DND-41 (cell line): Measurements from ENCODE around the gene LRRC30.
A peak's percentile ranks its signal among the peaks of the same experiment; 100 is the strongest.

Source experiments
- EZH2 ChIP-seq: IDR thresholded peaks from 3 replicates; pipeline ENCODE4 v1.6.1; 2012; ENCODE audit warnings: borderline replicate concordance, low read depth, mild to moderate bottlenecking, moderate library complexity, low read length, inconsistent platforms; ENCODE audit not compliant: severe bottlenecking
- TF ChIP-seq, protein P1 (sequence below): IDR thresholded peaks from 2 replicates; pipeline ENCODE4 v1.5.1; 2012; ENCODE audit warnings: borderline replicate concordance, low read length, moderate library complexity, mild to moderate bottlenecking; ENCODE audit not compliant: poor library complexity, severe bottlenecking; ENCODE audit errors: extremely low read depth

DNA sequence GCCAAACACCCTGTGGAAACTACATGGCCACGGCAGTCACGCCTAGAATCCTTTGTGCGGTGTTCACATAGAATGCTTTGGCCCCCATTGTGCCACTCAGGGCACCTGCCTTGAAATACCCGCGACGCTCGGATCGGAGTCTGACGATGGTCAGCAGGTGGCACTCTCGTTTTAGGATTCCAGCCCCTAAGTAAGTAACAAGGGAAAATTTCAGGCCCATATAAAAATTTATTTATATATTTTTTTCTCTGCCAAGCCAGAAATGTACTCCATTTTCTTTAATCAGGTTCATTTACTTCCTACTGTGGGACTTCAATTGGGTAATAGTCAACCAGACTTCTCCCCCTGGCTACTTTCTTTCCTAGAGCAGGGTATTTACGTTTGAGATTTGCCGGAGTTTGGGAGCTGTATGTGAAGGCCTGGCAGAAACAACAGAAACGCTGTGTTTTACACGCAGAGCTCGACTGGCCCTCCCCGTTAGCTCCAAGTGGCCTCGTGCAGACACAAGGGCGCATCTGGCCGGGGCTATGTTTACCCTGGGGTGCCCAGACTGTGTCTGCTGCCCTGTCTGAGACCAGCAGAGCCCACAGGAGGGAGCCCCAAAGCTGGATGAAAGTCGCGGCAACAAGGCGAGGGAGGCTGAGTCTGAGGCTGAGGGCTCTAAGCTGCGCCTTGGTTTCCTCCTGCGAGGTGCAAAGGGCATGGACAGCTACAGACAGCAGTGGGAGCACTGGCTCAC lies 41.6 kb downstream of the LRRC30 start:
- TF ChIP-seq EZH2, result no peak
- TF ChIP-seq, protein P1, sequence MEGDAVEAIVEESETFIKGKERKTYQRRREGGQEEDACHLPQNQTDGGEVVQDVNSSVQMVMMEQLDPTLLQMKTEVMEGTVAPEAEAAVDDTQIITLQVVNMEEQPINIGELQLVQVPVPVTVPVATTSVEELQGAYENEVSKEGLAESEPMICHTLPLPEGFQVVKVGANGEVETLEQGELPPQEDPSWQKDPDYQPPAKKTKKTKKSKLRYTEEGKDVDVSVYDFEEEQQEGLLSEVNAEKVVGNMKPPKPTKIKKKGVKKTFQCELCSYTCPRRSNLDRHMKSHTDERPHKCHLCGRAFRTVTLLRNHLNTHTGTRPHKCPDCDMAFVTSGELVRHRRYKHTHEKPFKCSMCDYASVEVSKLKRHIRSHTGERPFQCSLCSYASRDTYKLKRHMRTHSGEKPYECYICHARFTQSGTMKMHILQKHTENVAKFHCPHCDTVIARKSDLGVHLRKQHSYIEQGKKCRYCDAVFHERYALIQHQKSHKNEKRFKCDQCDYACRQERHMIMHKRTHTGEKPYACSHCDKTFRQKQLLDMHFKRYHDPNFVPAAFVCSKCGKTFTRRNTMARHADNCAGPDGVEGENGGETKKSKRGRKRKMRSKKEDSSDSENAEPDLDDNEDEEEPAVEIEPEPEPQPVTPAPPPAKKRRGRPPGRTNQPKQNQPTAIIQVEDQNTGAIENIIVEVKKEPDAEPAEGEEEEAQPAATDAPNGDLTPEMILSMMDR, result peak; percentile 11
